NT2/D1 (cell line): ENCODE results near the gene PEG3.
"Not testable (repeated sequence)": the region's sequence is repeated elsewhere in the genome, so short reads cannot be mapped to it uniquely, and the experiment has no call there.

ENCODE experiments used
- DNase-seq: peaks from one replicate; pipeline ENCODE4 v3.0.0-alpha.2; 2011; ENCODE audit warnings: low read depth, low spot score
- H3K27me3 ChIP-seq: 2 replicates; pipeline ENCODE4 v1.6.0; 2011; ENCODE audit warnings: mild to moderate bottlenecking; ENCODE audit not compliant: insufficient read length, insufficient read depth
- H3K36me3 ChIP-seq: 2 replicates; pipeline ENCODE4 v1.6.1; 2011; ENCODE audit warnings: mild to moderate bottlenecking, low read length, mixed read lengths; ENCODE audit not compliant: insufficient read depth, insufficient read length
- H3K4me1 ChIP-seq: 2 replicates; pipeline ENCODE4 v1.5.1; 2011; ENCODE audit not compliant: insufficient read depth, insufficient read length
- H3K4me3 ChIP-seq: 2 replicates; pipeline ENCODE4 v1.5.1; 2011; ENCODE audit warnings: low read depth; ENCODE audit not compliant: insufficient read length
- H3K9ac ChIP-seq: 2 replicates; pipeline ENCODE4 v1.6.0; 2011; ENCODE audit warnings: low read depth; ENCODE audit not compliant: insufficient read length
- H3K9me3 ChIP-seq: 2 replicates; pipeline ENCODE4 v1.5.1; 2011; ENCODE audit warnings: mild to moderate bottlenecking, low read length; ENCODE audit not compliant: insufficient read depth
- SUZ12 ChIP-seq: IDR thresholded peaks from 2 replicates; pipeline ENCODE4 v1.6.1; 2011; ENCODE audit not compliant: insufficient read length, insufficient read depth; ENCODE audit errors: extremely low read depth
- YY1 ChIP-seq: IDR thresholded peaks from 2 replicates; pipeline ENCODE4 v1.6.1; 2011; ENCODE audit not compliant: insufficient read length, insufficient read depth
- ZNF274 ChIP-seq: IDR thresholded peaks from 2 replicates; pipeline ENCODE4 v1.6.1; 2011; ENCODE audit warnings: mild to moderate bottlenecking, low read depth, low read length

PEG3 gene

DNA sequence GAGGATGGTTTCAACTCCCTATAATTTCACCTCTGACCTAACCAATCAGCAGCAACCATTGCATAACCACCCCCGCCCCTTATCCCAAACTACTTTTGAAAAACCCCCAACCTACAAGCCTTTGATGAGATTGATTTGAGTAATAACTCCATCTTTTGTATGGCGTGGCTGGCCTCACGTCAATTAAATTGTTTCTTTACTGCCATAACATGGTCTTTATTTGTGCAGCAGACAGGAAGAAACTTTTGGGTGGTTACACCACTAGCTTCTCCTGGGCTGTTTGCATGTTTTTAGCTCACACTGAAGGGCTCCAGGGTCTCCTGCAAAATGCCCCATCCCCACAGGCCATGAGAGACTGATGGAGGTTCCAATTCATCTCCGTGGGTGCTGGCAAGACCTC, 34.0 kb upstream of the PEG3 start:
- DNase-seq, result no peak
- Histone ChIP-seq H3K9me3 (peaks cover 10% of the 10 kb centered on the region; the same call in 1 of the 2 replicates), H3K4me1 (peaks cover 2% of the 10 kb centered on the region), H3K4me3 (no peak overlapping the region), H3K27me3 (no peaks in the 10 kb centered on the region), H3K36me3 (no peaks in the 10 kb centered on the region), H3K9ac (no peak overlapping the region)
- TF ChIP-seq YY1, result no peak
- no peak for TF ChIP-seq SUZ12
- TF ChIP-seq ZNF274, result no peak

DNA sequence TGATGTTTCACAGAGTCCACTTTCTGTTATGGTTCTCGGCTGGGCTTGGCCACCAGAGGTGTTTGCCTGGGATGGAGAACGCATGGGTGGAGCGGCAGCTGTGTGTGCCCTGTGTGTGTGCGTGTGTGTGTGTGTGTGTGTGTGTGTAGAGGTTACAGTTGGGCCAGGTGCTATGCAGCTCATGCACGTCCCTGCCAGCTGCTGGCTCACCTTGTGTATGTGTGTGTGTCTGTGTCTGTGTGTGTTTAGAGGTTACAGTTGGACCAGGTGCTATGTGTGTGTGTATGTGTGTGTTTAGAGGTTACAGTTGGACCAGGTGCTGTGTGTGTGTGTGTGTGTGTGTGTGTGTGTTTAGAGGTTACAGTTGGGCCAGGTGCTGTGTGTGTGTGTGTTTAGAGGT, 33.0 kb upstream of the PEG3 start:
- peaks cover 2% of the 10 kb centered on the region for H3K4me1 ChIP-seq

DNA sequence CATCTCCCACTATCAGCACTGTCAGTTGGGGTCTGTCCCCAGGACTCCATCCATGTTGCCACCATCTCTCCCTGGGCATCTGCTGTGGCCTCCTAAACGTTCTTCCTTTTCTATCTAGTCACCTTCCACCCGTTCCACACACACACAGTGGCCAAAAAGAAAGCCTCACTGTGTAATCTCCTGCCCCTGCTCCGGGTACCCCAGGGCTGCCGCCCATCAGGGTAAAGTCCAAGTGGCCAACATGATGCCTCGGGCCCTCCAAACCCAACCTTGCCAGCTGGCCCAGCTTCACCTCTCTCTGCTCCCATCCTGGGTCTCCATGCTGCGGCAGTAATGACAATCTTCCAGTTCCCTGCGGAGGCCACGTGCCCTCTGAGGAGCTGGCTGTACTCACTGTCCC, 29.4 kb upstream of the PEG3 start:
- no peak for TF ChIP-seq YY1
- no peak for TF ChIP-seq ZNF274
- Histone ChIP-seq H3K9me3 (peaks cover 7% of the 10 kb centered on the region; the same call in 1 of the 2 replicates), H3K36me3 (no peaks in the 10 kb centered on the region), H3K27me3 (no peaks in the 10 kb centered on the region), H3K4me3 (no peak overlapping the region), H3K4me1 (no peaks in the 10 kb centered on the region), H3K9ac (no peak overlapping the region)
- DNase-seq, result no peak

More for the DNA sequence above, 33.0 kb upstream of the PEG3 start:
- TF ChIP-seq ZNF274 (no peak), SUZ12 (no peak), YY1 (no peak)
- Histone ChIP-seq H3K27me3 (no peaks in the 10 kb centered on the region), H3K36me3 (no peaks in the 10 kb centered on the region), H3K9ac (no peak overlapping the region), H3K4me3 (no peak overlapping the region), H3K9me3 (peaks cover 10% of the 10 kb centered on the region; the same call in 1 of the 2 replicates)
- DNase-seq, result no peak

GRCh38 chr19:56868446-56868845, 27.9 kb upstream of the PEG3 start:
- DNase-seq, result no peak
- no peaks in the 10 kb centered on the region for H3K36me3 ChIP-seq
- TF ChIP-seq ZNF274 (no peak), YY1 (no peak), SUZ12 (no peak)
- H3K9me3 ChIP-seq, result no peaks in the 10 kb centered on the region; the same call in 1 of the 2 replicates
- no peaks in the 10 kb centered on the region for H3K4me1 ChIP-seq
- H3K4me3 ChIP-seq, result no peak overlapping the region
- no peaks in the 10 kb centered on the region for H3K27me3 ChIP-seq
- H3K9ac ChIP-seq, result no peak overlapping the region

DNA sequence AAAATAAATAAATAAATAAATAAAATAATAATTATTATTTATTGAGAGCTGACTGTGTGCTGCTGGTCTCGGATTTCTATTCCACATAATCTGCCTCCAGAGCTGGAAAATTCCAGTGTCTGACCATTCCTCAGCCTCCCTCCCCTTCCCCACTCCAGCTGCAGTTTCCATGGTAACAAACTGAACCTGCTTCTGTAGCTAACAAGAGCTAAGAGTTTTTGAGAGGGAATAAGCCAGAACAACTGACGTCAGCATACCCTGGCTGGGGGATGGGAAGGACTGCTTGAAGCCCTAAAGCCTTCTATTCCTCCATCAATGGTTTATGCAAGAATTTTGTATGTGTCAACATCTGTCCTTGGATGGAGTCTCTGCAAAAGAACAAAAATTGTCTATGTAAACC, 26.0 kb upstream of the PEG3 start:
- no peak for TF ChIP-seq YY1
- TF ChIP-seq SUZ12, result no peak
- TF ChIP-seq ZNF274, result no peak
- Histone ChIP-seq H3K9ac (no peak overlapping the region), H3K27me3 (no peaks in the 10 kb centered on the region), H3K9me3 (no peaks in the 10 kb centered on the region; the same call in 1 of the 2 replicates), H3K4me1 (no peaks in the 10 kb centered on the region), H3K4me3 (no peak overlapping the region), H3K36me3 (no peaks in the 10 kb centered on the region)
- DNase-seq, result peak; percentile 2

- no peaks in the 10 kb centered on the region; the same call in 1 of the 2 replicates for H3K9me3 ChIP-seq
Measured at GRCh38 chr19:56864443-56865125, 24.1 kb upstream of the PEG3 start.

GRCh38 chr19:56862741-56863140, 22.2 kb upstream of the PEG3 start:
- DNase-seq, result no peak
- Histone ChIP-seq H3K36me3 (no peaks in the 10 kb centered on the region), H3K4me3 (no peak overlapping the region), H3K27me3 (no peaks in the 10 kb centered on the region), H3K9ac (no peak overlapping the region), H3K4me1 (no peaks in the 10 kb centered on the region), H3K9me3 (no peaks in the 10 kb centered on the region; the same call in 1 of the 2 replicates)
- TF ChIP-seq ZNF274 (no peak), SUZ12 (no peak), YY1 (no peak)

More at GRCh38 chr19:56864443-56865125, 24.1 kb upstream of the PEG3 start:
- H3K9ac ChIP-seq, result no peak overlapping the region
- DNase-seq, result no peak
- H3K36me3 ChIP-seq, result no peaks in the 10 kb centered on the region
- H3K27me3 ChIP-seq, result no peaks in the 10 kb centered on the region
- H3K4me1 ChIP-seq, result no peaks in the 10 kb centered on the region
- no peak overlapping the region for H3K4me3 ChIP-seq
- no peak for TF ChIP-seq ZNF274
- no peak for TF ChIP-seq YY1
- TF ChIP-seq SUZ12, result no peak

GRCh38 chr19:56860409-56860808, 19.9 kb upstream of the PEG3 start:
- H3K4me3 ChIP-seq, H3K36me3 ChIP-seq, H3K9me3 ChIP-seq: not testable (repeated sequence)

More at GRCh38 chr19:56860409-56860808, 19.9 kb upstream of the PEG3 start:
- not testable (repeated sequence) for H3K27me3 ChIP-seq, DNase-seq, H3K4me1 ChIP-seq, H3K9ac ChIP-seq
